KMS-11 (cell line): ENCODE data around the gene SGCD.

ENCODE experiments used
- H2AFZ ChIP-seq: fragments of 200-600 bp; sonication (generic); 2 replicates; pipeline ENCODE4 v1.6.1; 2016; ENCODE audit warnings: antibody characterized with exemption, mixed run types, low read depth
- H3K27ac ChIP-seq: fragments of 200-600 bp; sonication (generic); 2 replicates; pipeline ENCODE4 v1.6.1; 2016; ENCODE audit warnings: mild to moderate bottlenecking, mixed run types
- H3K27me3 ChIP-seq: fragments of 200-600 bp; sonication (generic); 2 replicates; pipeline ENCODE4 v1.6.1; 2017; ENCODE audit warnings: mild to moderate bottlenecking, low read depth, mixed run types, moderate library complexity; ENCODE audit not compliant: insufficient read depth
- H3K36me3 ChIP-seq: fragments of 200-600 bp; sonication (generic); 2 replicates; pipeline ENCODE4 v1.6.1; 2017; ENCODE audit warnings: mild to moderate bottlenecking, mixed run types; ENCODE audit not compliant: insufficient read depth
- H3K4me1 ChIP-seq: fragments of 200-600 bp; sonication (generic); 2 replicates; pipeline ENCODE4 v1.6.1; 2016; ENCODE audit warnings: mild to moderate bottlenecking, low read depth, mixed run types; ENCODE audit not compliant: poor library complexity, severe bottlenecking
- H3K4me2 ChIP-seq: fragments of 200-600 bp; sonication (generic); 2 replicates; pipeline ENCODE4 v1.7.0; 2016; ENCODE audit warnings: mild to moderate bottlenecking, mixed run types
- H3K4me3 ChIP-seq: fragments of 200-600 bp; sonication (generic); IDR thresholded peaks from 2 replicates; pipeline ENCODE4 v1.6.1; 2017; ENCODE audit warnings: low read depth, low read length, mixed read lengths; ENCODE audit not compliant: insufficient read depth
- H3K79me2 ChIP-seq: fragments of 200-600 bp; sonication (generic); 2 replicates; pipeline ENCODE4 v1.6.1; 2016; ENCODE audit warnings: low read depth, mixed run types; ENCODE audit not compliant: insufficient read depth
- H3K9ac ChIP-seq: fragments of 200-600 bp; sonication (generic); 2 replicates; pipeline ENCODE4 v1.6.1; 2016; ENCODE audit warnings: mild to moderate bottlenecking, mixed run types
- H4K20me1 ChIP-seq: fragments of 200-600 bp; sonication (generic); 2 replicates; pipeline ENCODE4 v1.6.1; 2016; ENCODE audit warnings: mild to moderate bottlenecking, mixed run types; ENCODE audit not compliant: insufficient read depth
- TF ChIP-seq, protein P1 (sequence below): fragments of 200-600 bp; sonication (generic); conservative IDR thresholded peaks from 2 replicates; pipeline ENCODE4 v1.6.1; 2017; ENCODE audit warnings: low read depth, mild to moderate bottlenecking, antibody characterized with exemption, low read length, moderate library complexity, mixed read lengths

Gene SGCD

DNA sequence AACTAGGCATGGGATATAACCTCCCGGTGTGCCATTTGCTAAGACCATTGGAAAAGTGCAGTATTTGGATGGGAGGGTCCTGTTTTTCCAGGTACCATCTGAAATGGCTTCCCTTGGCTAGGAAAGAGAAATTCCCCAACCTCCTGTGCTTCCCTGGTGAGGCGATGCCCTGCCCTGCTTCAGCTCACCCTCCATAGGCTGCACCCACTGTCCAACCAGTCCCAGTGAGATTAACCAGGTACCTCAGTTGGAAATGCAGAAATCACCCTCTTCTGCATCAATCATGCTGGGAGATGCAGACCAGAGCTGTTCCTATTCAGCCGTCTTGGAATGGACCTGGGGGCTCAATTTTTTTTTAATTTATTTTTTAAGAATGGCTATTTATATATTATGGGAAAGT, 254.8 kb downstream of the SGCD start:
- Histone ChIP-seq H3K27me3 (no peaks in the 10 kb centered on the region), H3K4me3 (no peak overlapping the region), H3K4me2 (no peak overlapping the region), H4K20me1 (no peaks in the 10 kb centered on the region), H3K4me1 (no peaks in the 10 kb centered on the region), H3K36me3 (no peaks in the 10 kb centered on the region), H3K79me2 (no peaks in the 10 kb centered on the region), H2AFZ (no peak overlapping the region), H3K9ac (no peak overlapping the region), H3K27ac (no peak overlapping the region)
- TF ChIP-seq, protein P1, sequence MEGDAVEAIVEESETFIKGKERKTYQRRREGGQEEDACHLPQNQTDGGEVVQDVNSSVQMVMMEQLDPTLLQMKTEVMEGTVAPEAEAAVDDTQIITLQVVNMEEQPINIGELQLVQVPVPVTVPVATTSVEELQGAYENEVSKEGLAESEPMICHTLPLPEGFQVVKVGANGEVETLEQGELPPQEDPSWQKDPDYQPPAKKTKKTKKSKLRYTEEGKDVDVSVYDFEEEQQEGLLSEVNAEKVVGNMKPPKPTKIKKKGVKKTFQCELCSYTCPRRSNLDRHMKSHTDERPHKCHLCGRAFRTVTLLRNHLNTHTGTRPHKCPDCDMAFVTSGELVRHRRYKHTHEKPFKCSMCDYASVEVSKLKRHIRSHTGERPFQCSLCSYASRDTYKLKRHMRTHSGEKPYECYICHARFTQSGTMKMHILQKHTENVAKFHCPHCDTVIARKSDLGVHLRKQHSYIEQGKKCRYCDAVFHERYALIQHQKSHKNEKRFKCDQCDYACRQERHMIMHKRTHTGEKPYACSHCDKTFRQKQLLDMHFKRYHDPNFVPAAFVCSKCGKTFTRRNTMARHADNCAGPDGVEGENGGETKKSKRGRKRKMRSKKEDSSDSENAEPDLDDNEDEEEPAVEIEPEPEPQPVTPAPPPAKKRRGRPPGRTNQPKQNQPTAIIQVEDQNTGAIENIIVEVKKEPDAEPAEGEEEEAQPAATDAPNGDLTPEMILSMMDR = no peak

DNA sequence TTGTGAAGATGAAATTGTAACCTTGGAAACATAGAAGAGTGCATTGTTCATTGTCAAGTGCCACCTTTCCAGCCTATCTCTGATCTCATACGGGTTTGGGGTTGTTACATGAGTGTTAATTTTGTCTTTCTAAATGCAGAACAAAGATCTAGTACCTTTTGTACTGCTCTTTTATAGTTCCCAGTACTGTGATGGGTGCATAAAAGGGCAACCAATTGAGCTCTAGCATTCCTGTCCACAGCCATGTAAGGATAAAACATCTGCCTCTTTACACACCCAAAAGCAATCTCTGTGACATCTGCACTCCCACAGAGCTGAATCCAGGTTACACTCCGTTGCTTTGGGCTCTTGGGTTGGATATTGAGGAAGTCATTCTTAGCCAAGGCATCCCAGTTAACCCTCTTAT, 255.2 kb downstream of the SGCD start:
- no peak overlapping the region for H2AFZ ChIP-seq
- no peak overlapping the region for H3K4me3 ChIP-seq
- TF ChIP-seq, protein P1 = no peak
- no peaks in the 10 kb centered on the region for H3K79me2 ChIP-seq
- H4K20me1 ChIP-seq = no peaks in the 10 kb centered on the region
- no peak overlapping the region for H3K4me2 ChIP-seq
- H3K27ac ChIP-seq = no peak overlapping the region
- H3K36me3 ChIP-seq = no peaks in the 10 kb centered on the region
- no peaks in the 10 kb centered on the region for H3K4me1 ChIP-seq
- no peak overlapping the region for H3K9ac ChIP-seq
- H3K27me3 ChIP-seq = no peaks in the 10 kb centered on the region

DNA sequence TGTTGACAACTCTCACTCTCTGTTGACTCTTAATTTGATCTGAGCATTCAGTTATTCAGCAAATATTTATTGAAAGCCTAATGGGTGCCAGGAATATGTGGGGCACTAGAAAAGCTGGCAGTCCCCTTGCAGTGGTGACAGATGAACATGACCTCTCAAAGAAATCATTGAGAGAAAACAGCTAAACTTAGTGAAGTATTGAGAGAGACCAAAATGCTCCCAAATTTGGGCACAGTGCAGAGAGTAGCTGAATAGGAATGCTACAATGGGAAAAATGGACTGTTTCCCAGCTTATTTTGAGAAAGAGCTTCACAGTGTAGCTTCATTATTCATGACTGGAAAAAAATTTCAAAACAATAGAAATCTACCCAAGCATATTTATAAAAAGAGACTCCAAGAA, 257.9 kb downstream of the SGCD start:
- H3K79me2 ChIP-seq = no peaks in the 10 kb centered on the region
- no peaks in the 10 kb centered on the region for H3K36me3 ChIP-seq
- no peak overlapping the region for H3K4me3 ChIP-seq
- H3K27ac ChIP-seq = no peak overlapping the region
- no peak overlapping the region for H2AFZ ChIP-seq
- H3K4me1 ChIP-seq = no peaks in the 10 kb centered on the region
- TF ChIP-seq, protein P1 = no peak
- H3K9ac ChIP-seq = no peak overlapping the region
- no peaks in the 10 kb centered on the region for H3K27me3 ChIP-seq
- H4K20me1 ChIP-seq = no peaks in the 10 kb centered on the region
- H3K4me2 ChIP-seq = no peak overlapping the region

DNA sequence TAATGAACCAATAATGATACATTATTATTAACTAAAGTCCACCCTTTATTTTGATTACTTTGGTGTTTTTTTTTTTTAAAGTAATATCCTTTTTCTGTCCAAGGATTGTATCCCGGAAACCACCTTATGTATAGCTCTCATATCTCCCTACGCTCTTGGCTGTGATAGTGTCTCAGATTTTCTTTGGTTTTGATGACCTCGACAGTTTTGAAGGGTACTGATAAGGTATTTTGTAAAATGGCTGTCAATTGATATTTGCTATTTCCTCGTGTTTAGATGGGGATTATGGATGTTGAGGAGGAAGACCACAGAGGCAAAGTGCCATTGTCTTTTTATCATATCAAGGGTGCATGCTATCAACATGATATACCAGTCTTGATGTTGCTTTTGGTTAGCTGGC, 259.0 kb downstream of the SGCD start:
- Histone ChIP-seq H3K27me3 (no peaks in the 10 kb centered on the region), H3K4me2 (no peak overlapping the region), H3K27ac (no peak overlapping the region), H3K9ac (no peak overlapping the region), H3K36me3 (no peaks in the 10 kb centered on the region), H3K4me3 (no peak overlapping the region), H2AFZ (no peak overlapping the region), H4K20me1 (no peaks in the 10 kb centered on the region), H3K79me2 (no peaks in the 10 kb centered on the region), H3K4me1 (no peaks in the 10 kb centered on the region)
- TF ChIP-seq, protein P1 = no peak
